Uterus (tissue), 2 donors: ENCODE data around the gene TEX53.

Source experiments
- POLR2A ChIP-seq, 2 donors: fragments of 450-650 bp; IDR thresholded peaks; one replicate each; pipeline ENCODE4 v1.6.1; 2016; ENCODE audit warnings: antibody characterized with exemption in 2 of 2, mild to moderate bottlenecking in 1 of 2, moderate library complexity in 1 of 2
- TF ChIP-seq, protein P1 (sequence below), 4 experiments: fragments of 200-600 bp in 2 of 4; fragments of 450-650 bp in 2 of 4; sonication (generic) in 2 of 4; IDR thresholded peaks; one replicate each; pipeline ENCODE4 v1.5.1; 2016 to 2019; ENCODE audit warnings: antibody characterized with exemption in 4 of 4, mild to moderate bottlenecking in 2 of 4, moderate library complexity in 1 of 4

DNA sequence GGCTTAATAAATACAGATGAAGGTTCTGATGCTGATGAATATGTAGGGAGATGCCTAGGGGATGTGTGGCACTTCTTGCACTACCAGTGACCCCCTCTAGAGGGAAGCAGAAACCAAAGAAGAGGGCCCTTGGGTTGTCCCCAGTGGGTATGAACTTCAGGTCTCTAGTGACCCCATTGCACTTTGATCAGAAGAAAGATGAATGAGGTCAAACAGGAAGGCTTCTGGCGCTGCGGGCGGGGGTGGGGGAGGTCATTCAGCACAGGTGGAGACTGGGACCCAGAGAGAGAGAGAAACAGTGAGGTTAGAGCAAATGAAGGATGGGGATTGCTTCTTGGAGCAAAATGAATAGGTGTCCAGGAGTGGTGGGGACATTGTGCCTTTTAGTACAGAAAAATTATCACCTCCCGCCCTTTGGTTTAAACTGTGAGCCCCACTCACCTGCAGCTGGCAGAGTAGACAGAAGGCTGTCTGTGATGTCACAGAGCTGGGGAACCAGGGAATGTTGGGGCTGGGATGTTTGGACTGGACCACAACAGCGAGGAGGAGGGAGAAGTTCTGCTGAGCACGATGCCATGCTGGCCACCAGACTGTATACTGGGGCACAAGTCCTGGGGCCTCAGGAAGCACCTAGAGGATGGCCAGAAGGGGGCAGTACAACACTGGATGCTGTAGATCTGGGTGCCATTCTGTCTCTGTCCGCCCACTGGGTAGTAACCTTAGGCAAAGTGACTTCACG, 24.2 kb upstream of the TEX53 start, which contains the start of gene TEX48:
- TF ChIP-seq, protein P1, sequence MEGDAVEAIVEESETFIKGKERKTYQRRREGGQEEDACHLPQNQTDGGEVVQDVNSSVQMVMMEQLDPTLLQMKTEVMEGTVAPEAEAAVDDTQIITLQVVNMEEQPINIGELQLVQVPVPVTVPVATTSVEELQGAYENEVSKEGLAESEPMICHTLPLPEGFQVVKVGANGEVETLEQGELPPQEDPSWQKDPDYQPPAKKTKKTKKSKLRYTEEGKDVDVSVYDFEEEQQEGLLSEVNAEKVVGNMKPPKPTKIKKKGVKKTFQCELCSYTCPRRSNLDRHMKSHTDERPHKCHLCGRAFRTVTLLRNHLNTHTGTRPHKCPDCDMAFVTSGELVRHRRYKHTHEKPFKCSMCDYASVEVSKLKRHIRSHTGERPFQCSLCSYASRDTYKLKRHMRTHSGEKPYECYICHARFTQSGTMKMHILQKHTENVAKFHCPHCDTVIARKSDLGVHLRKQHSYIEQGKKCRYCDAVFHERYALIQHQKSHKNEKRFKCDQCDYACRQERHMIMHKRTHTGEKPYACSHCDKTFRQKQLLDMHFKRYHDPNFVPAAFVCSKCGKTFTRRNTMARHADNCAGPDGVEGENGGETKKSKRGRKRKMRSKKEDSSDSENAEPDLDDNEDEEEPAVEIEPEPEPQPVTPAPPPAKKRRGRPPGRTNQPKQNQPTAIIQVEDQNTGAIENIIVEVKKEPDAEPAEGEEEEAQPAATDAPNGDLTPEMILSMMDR (IDR thresholded peaks at IDR 0.05) = peak; percentile 26 to 50 (median 39)
- TF ChIP-seq POLR2A (IDR thresholded peaks at IDR 0.05) = no peak
